Loucy (cell line): ENCODE measurements around the gene PRM1.

ENCODE experiments used
- H2AFZ ChIP-seq: fragments of 200-600 bp; sonication (generic); 2 replicates; pipeline ENCODE4 v1.6.0; 2016; ENCODE audit warnings: antibody characterized with exemption, mild to moderate bottlenecking, low read length, moderate library complexity
- H3F3A ChIP-seq: fragments of 200-600 bp; 2 replicates; pipeline ENCODE4 v1.6.0; 2016; ENCODE audit warnings: antibody characterized with exemption, low read depth, mild to moderate bottlenecking
- H3K27me3 ChIP-seq: fragments of 200-600 bp; sonication (generic); 2 replicates; pipeline ENCODE4 v1.6.1; 2014; ENCODE audit warnings: low read length, mild to moderate bottlenecking; ENCODE audit not compliant: insufficient read depth, poor library complexity, severe bottlenecking
- H3K36me3 ChIP-seq: fragments of 200-600 bp; sonication (generic); 2 replicates; pipeline ENCODE4 v1.6.1; 2016; ENCODE audit warnings: low read length; ENCODE audit not compliant: insufficient read depth
- H3K4me1 ChIP-seq: fragments of 200-600 bp; sonication (generic); 2 replicates; pipeline ENCODE4 v1.5.1; 2014; ENCODE audit warnings: low read length, mild to moderate bottlenecking; ENCODE audit not compliant: insufficient read depth, poor library complexity, severe bottlenecking
- H3K4me2 ChIP-seq: fragments of 200-600 bp; sonication (generic); 2 replicates; pipeline ENCODE4 v1.6.0; 2014; ENCODE audit warnings: antibody characterized with exemption, low read length, low read depth, mild to moderate bottlenecking; ENCODE audit not compliant: poor library complexity, severe bottlenecking
- H3K4me3 ChIP-seq: fragments of 200-600 bp; sonication (generic); 2 replicates; pipeline ENCODE4 v1.5.1; 2014; ENCODE audit warnings: low read length, mild to moderate bottlenecking, mixed read lengths; ENCODE audit not compliant: poor library complexity, severe bottlenecking
- H3K79me2 ChIP-seq: fragments of 200-600 bp; sonication (generic); 2 replicates; pipeline ENCODE4 v1.6.1; 2014; ENCODE audit warnings: low read length; ENCODE audit not compliant: insufficient read depth
- H3K9ac ChIP-seq: fragments of 200-600 bp; sonication (generic); 2 replicates; pipeline ENCODE4 v1.6.0; 2014; ENCODE audit warnings: mild to moderate bottlenecking, low read depth, low read length, moderate library complexity; ENCODE audit not compliant: poor library complexity, severe bottlenecking
- H3K9me2 ChIP-seq: fragments of 200-600 bp; sonication (generic); replicated peaks from 2 replicates; pipeline ENCODE4 v1.6.1; 2016; ENCODE audit warnings: low read depth, low read length, mixed read lengths
- H3K9me3 ChIP-seq: fragments of 200-600 bp; sonication (generic); 2 replicates; pipeline ENCODE4 v1.6.1; 2014; ENCODE audit warnings: mild to moderate bottlenecking, antibody characterized with exemption, low read length, low read depth; ENCODE audit not compliant: insufficient read depth
- H4K20me1 ChIP-seq: fragments of 200-600 bp; sonication (generic); 2 replicates; pipeline ENCODE4 v1.6.0; 2014; ENCODE audit warnings: antibody characterized with exemption, low read length, mild to moderate bottlenecking; ENCODE audit not compliant: insufficient read depth, poor library complexity, severe bottlenecking
- CTCF ChIP-seq: fragments of 200-600 bp; sonication (generic); conservative IDR thresholded peaks from 2 replicates; pipeline ENCODE4 v1.5.1; 2014; ENCODE audit warnings: mild to moderate bottlenecking, antibody characterized with exemption, low read length
- EZH2phosphoT487 ChIP-seq: fragments of 200-600 bp; IDR thresholded peaks from 2 replicates; pipeline ENCODE4 v1.6.1; 2018; ENCODE audit warnings: antibody characterized with exemption, mild to moderate bottlenecking, moderate library complexity, borderline replicate concordance

PRM1 gene

GRCh38 chr16:11256661-11257130 lies 24.4 kb downstream of the PRM1 start:
- Histone ChIP-seq H3K36me3 (no peaks in the 10 kb centered on the region), H3K79me2 (peaks cover 29% of the 10 kb centered on the region), H4K20me1 (peaks cover 6% of the 10 kb centered on the region), H3K4me3 (peak overlapping the region; percentile 87), H3K27me3 (no peaks in the 10 kb centered on the region), H3K4me2 (peak overlapping the region; percentile 83), H3K9me2 (no peaks in the 10 kb centered on the region), H2AFZ (0 out of 2 replicates have a peak overlapping the region, but pooled peaks have one; percentile 86), H3K4me1 (peaks cover 21% of the 10 kb centered on the region), H3F3A (no peaks in the 10 kb centered on the region), H3K9me3 (no peaks in the 10 kb centered on the region), H3K9ac (peak overlapping the region; percentile 75)
- TF ChIP-seq CTCF (no peak), EZH2phosphoT487 (no peak)

- Histone ChIP-seq H3K4me3 (peak within 1 kb of the TSS; percentile 87), H3K27me3 (no peaks in the 10 kb centered on the region), H3K9ac (peak within 1 kb of the TSS; percentile 75), H3F3A (no peaks in the 10 kb centered on the region), H2AFZ (peak within 1 kb of the TSS; percentile 86; the same call in 1 of the 2 replicates), H3K79me2 (peaks cover 29% of the 10 kb centered on the region), H3K36me3 (no peaks in the 10 kb centered on the region), H3K9me2 (no peaks in the 10 kb centered on the region), H3K4me1 (peaks cover 21% of the 10 kb centered on the region), H3K9me3 (no peaks in the 10 kb centered on the region), H4K20me1 (peaks cover 6% of the 10 kb centered on the region), H3K4me2 (peak within 1 kb of the TSS; percentile 83)
- TF ChIP-seq CTCF: peak; percentile 51
- no peak for TF ChIP-seq EZH2phosphoT487
Observed at GRCh38 chr16:11255737-11256660, 25.1 kb downstream of the PRM1 start, which contains the start of gene SOCS1. SOCS1 (minus strand) TSS chr16:11256204; CDS start chr16:11255478, 726 bp downstream.

GRCh38 chr16:11254913-11255736 lies 26.0 kb downstream of the PRM1 start:
- Histone ChIP-seq H3K9me2 (no peaks in the 10 kb centered on the region), H3K27me3 (no peaks in the 10 kb centered on the region), H2AFZ (peak overlapping the region; percentile 27; the same call in 1 of the 2 replicates), H3K4me2 (peak overlapping the region; percentile 83), H3K4me1 (peaks cover 21% of the 10 kb centered on the region), H3K79me2 (peaks cover 29% of the 10 kb centered on the region), H3F3A (no peaks in the 10 kb centered on the region), H3K9me3 (no peaks in the 10 kb centered on the region), H4K20me1 (peaks cover 6% of the 10 kb centered on the region), H3K9ac (peak overlapping the region; percentile 69), H3K4me3 (peak overlapping the region; percentile 87), H3K36me3 (no peaks in the 10 kb centered on the region)
- no peak for TF ChIP-seq EZH2phosphoT487
- TF ChIP-seq CTCF: no peak
